HS-5 (cell line): Measurements from ENCODE around the gene ADAMTSL3.
"Not testable (repeated sequence)": the region's sequence is repeated elsewhere in the genome, so short reads cannot be mapped to it uniquely, and the experiment has no call there.

Experiments
- DNase-seq: peaks from one replicate; pipeline ENCODE4 v3.0.0-alpha.2; 2012; ENCODE audit warnings: low read depth

Gene ADAMTSL3

GRCh38 chr15:84033793-84034553 lies 380.1 kb downstream of the ADAMTSL3 start:
- no peak for DNase-seq

- no peak for DNase-seq
These were observed 380.9 kb downstream of the ADAMTSL3 start for GRCh38 chr15:84034578-84035398.

GRCh38 chr15:84035399-84035766 lies 381.5 kb downstream of the ADAMTSL3 start:
- no peak for DNase-seq

GRCh38 chr15:84037301-84037700 lies 383.4 kb downstream of the ADAMTSL3 start:
- DNase-seq, result no peak

GRCh38 chr15:84042434-84043056 lies 388.6 kb downstream of the ADAMTSL3 start:
- not testable (repeated sequence) for DNase-seq

GRCh38 chr15:84046064-84046637 lies 392.2 kb downstream of the ADAMTSL3 start:
- DNase-seq, result no peak

GRCh38 chr15:84049480-84049879 lies 395.6 kb downstream of the ADAMTSL3 start:
- not testable (repeated sequence) for DNase-seq

GRCh38 chr15:84050076-84050475 lies 396.2 kb downstream of the ADAMTSL3 start:
- no peak for DNase-seq

- not testable (repeated sequence) for DNase-seq
These were observed 397.2 kb downstream of the ADAMTSL3 start for GRCh38 chr15:84051146-84051545.

GRCh38 chr15:84054544-84054943 lies 400.6 kb downstream of the ADAMTSL3 start:
- not testable (repeated sequence) for DNase-seq

GRCh38 chr15:84057714-84058331 lies 403.9 kb downstream of the ADAMTSL3 start:
- no peak for DNase-seq

- not testable (repeated sequence) for DNase-seq
These were observed 409.8 kb downstream of the ADAMTSL3 start for GRCh38 chr15:84063674-84064073.

- not testable (repeated sequence) for DNase-seq
These were observed 414.8 kb downstream of the ADAMTSL3 start for GRCh38 chr15:84068674-84069073.

GRCh38 chr15:84078038-84078437 lies 424.1 kb downstream of the ADAMTSL3 start:
- DNase-seq, result not testable (repeated sequence)

- not testable (repeated sequence) for DNase-seq
These were observed 425.5 kb downstream of the ADAMTSL3 start for GRCh38 chr15:84079325-84079884.

- DNase-seq, result no peak
These were observed 426.2 kb downstream of the ADAMTSL3 start for GRCh38 chr15:84079885-84080777.

- not testable (repeated sequence) for DNase-seq
These were observed 426.8 kb downstream of the ADAMTSL3 start for GRCh38 chr15:84080778-84081084.

- no peak for DNase-seq
These were observed 427.7 kb downstream of the ADAMTSL3 start for GRCh38 chr15:84081391-84082168.

GRCh38 chr15:84082739-84083138 lies 428.8 kb downstream of the ADAMTSL3 start:
- peak; percentile 24 for DNase-seq

- DNase-seq, result not testable (repeated sequence)
These were observed 432.1 kb downstream of the ADAMTSL3 start for GRCh38 chr15:84086071-84086470.
